ENCODE measurements around the gene IFT88. TPM values are rescaled to one million over a fixed set of nuclear protein-coding genes. Genes with fewer than 3 reads are reported as not detected.

IFT88 gene
- total and polyA plus RNA-seq, 7 donors = 6.6 to 21.8 (median 13.8) TPM

DNA sequence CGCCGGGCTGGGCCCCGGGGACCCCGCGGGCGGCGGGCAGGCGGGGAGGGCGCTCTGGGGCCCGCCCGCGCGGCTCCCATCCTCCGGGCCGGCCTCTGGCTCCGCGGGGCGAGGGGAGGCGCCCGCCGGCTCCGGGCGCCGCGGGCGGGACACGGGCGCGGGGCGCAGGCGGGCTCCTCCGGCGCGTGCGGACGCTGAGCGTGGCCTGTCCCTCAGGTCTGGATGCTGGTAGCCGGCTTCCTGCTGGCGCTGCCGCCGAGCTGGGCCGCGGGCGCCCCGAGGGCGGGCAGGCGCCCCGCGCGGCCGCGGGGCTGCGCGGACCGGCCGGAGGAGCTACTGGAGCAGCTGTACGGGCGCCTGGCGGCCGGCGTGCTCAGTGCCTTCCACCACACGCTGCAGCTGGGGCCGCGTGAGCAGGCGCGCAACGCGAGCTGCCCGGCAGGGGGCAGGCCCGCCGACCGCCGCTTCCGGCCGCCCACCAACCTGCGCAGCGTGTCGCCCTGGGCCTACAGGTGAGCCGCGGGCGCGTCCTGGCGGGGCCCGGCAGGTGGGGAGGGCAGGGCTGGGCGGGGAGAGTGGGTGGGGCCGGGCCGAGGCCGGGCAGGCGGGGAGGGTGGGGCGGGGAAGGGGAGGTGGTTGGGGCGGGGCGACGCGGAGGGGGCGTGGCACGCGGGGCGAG lies 137.0 kb downstream of the IFT88 start:
- Histone ChIP-seq H3K36me3 (no peaks in the 10 kb centered on the region), H3K27ac (peak overlapping the region; percentile 49 to 67 (median 55)), H3K9me3 (no peaks in the 10 kb centered on the region), H3K27me3 (peaks cover 0 to 32% (median 6%) of the 10 kb centered on the region in 3 donors), H3K4me1 (peaks cover 0 to 14% (median 11%) of the 10 kb centered on the region in 4 donors), H3K4me3 (peak overlapping the region in 3 of 4 donors; percentile 61 to 80 (median 75))
- intact Hi-C loops (cut with DNase I) = loop anchor here (5.0 to 10.0 kb wide), 2 partner anchors 207 to 519 kb away; no protein-coding TSS in a partner anchor
- WGBS, 2 donors = 1% methylated on average over 97 to 98 of the region's 98 CpGs
- peak; percentile 88 for DNase-seq
- TF ChIP-seq POLR2AphosphoS5 (IDR thresholded peaks at IDR 0.05) (peak in 1 of 4 donors; percentile 41), EP300 (IDR thresholded peaks at IDR 0.05) (no peak), CTCF (IDR thresholded peaks at IDR 0.05) (peak in 2 of 4 experiments; percentile 13 to 67)

- peaks cover 0 to 32% (median 6%) of the 10 kb centered on the region in 3 donors for H3K27me3 ChIP-seq
- intact Hi-C loops (cut with DNase I) = loop anchor here (5.0 to 10.0 kb wide), 2 partner anchors 207 to 520 kb away; no protein-coding TSS in a partner anchor
- H3K36me3 ChIP-seq = no peaks in the 10 kb centered on the region
- DNase-seq = no peak
- H3K9me3 ChIP-seq = no peaks in the 10 kb centered on the region
- WGBS, 2 donors = 22 to 34% methylated on average over 16 to 20 of the region's 20 CpGs
- no peak for TF ChIP-seq CTCF (IDR thresholded peaks at IDR 0.05)
- TF ChIP-seq POLR2AphosphoS5 (IDR thresholded peaks at IDR 0.05) = no peak
- no peak for TF ChIP-seq EP300 (IDR thresholded peaks at IDR 0.05)
- no peak for TF ChIP-seq POLR2A (IDR thresholded peaks at IDR 0.05)
- peak overlapping the region in 3 of 4 donors; percentile 61 to 80 (median 75) for H3K4me3 ChIP-seq
- peak overlapping the region in 3 of 4 donors; percentile 49 to 67 (median 54) for H3K27ac ChIP-seq
- H3K4me1 ChIP-seq = peaks cover 0 to 17% (median 11%) of the 10 kb centered on the region in 4 donors
These were observed 137.6 kb downstream of the IFT88 start for GRCh38 chr13:20704459-20705069.

DNA sequence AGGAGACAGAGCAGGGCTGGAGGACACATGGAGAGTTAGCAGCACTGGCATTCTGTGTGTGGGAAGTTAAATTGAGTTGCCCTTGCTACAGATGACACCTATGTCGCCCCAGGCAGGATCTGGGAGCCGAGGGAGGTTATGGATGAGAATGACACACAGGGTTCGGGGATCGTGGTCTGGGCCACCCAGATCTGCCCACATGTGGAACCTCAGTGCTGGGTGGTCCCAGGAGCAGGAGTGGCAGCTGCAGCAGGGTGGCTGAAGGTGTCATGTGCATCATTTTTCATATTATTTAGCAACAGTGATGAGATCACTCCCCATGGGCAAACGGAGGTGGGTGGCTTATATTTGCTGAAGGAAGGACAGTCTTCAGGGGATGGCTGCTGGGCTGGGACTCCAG lies 139.7 kb downstream of the IFT88 start:
- TF ChIP-seq EP300 (IDR thresholded peaks at IDR 0.05) (no peak), POLR2AphosphoS5 (IDR thresholded peaks at IDR 0.05) (no peak), POLR2A (IDR thresholded peaks at IDR 0.05) (no peak), CTCF (IDR thresholded peaks at IDR 0.05) (no peak)
- no peak overlapping the region for H3K27ac ChIP-seq
- peaks cover 0 to 15% (median under 1%) of the 10 kb centered on the region in 3 donors for H3K27me3 ChIP-seq
- WGBS, 2 donors = 94 to 95% methylated on average over 5 of the region's 5 CpGs
- DNase-seq = no peak
- H3K36me3 ChIP-seq = no peaks in the 10 kb centered on the region
- intact Hi-C loops (cut with DNase I) = loop anchor here (10.0 kb wide), 1 partner anchor 522 kb away; no protein-coding TSS in a partner anchor
- peaks cover 0 to 17% (median 11%) of the 10 kb centered on the region in 4 donors for H3K4me1 ChIP-seq
- H3K4me3 ChIP-seq = no peak overlapping the region
- H3K9me3 ChIP-seq = no peaks in the 10 kb centered on the region

DNA sequence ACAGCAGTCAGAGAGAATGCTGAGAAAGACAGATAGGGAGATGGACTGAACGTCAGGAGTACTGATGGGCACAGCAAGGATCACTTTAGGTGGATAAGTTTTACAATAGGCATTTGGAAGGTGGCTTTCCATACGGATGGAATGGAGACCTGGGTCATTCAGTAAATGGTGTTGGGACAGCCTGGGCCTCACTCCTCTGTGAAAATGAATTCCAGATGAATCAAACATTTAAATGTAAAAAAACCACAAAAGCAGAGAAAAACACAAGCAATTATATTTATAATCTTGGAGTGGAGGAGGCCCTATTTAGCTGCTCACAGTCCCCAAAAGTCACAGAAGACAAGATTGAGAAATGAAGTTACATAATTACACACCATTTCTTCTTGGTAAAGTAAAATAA lies 141.3 kb downstream of the IFT88 start:
- Histone ChIP-seq H3K27ac (peak overlapping the region in 2 of 4 donors; percentile 19 to 56), H3K4me3 (no peak overlapping the region), H3K36me3 (no peaks in the 10 kb centered on the region), H3K27me3 (peaks cover 0 to 2% (median 0%) of the 10 kb centered on the region in 3 donors), H3K9me3 (no peaks in the 10 kb centered on the region), H3K4me1 (peaks cover 0 to 15% (median 14%) of the 10 kb centered on the region in 4 donors)
- WGBS, 2 donors = 73 to 84% methylated on average over 2 of the region's 2 CpGs
- TF ChIP-seq POLR2AphosphoS5 (IDR thresholded peaks at IDR 0.05) = no peak
- TF ChIP-seq EP300 (IDR thresholded peaks at IDR 0.05) = no peak
- TF ChIP-seq POLR2A (IDR thresholded peaks at IDR 0.05) = no peak
- no peak for TF ChIP-seq CTCF (IDR thresholded peaks at IDR 0.05)
- intact Hi-C loops (cut with DNase I) = loop anchor here (10.0 kb wide), 1 partner anchor 523 kb away; no protein-coding TSS in a partner anchor
- no peak for DNase-seq
